ENCODE measurements around the gene TBC1D12. TPM values are rescaled to one million over a fixed set of nuclear protein-coding genes. Genes with fewer than 3 reads are reported as not detected.

TBC1D12 gene
- polyA plus RNA-seq, 1 donor from 2014 or later: 27.9 TPM

GRCh38 chr10:94375374-94375773 is 27.0 kb upstream of the TBC1D12 start:
- H3K9me2 ChIP-seq (ENCODE audit: insufficient read depth, low read length): no peaks in the 10 kb centered on the region
- TF ChIP-seq TAF1 (IDR thresholded peaks at IDR 0.05; ENCODE audit: low read depth): no peak
- TF ChIP-seq MXI1 (conservative IDR thresholded peaks at IDR 0.05; ENCODE audit: poor library complexity, severe bottlenecking): no peak
- TF ChIP-seq RAD21 (conservative IDR thresholded peaks at IDR 0.05): no peak
- no peak for TF ChIP-seq REST (IDR thresholded peaks at IDR 0.05; ENCODE audit: borderline replicate concordance)
- TF ChIP-seq EP300 (conservative IDR thresholded peaks at IDR 0.05; ENCODE audit: poor library complexity, severe bottlenecking): no peak
- TF ChIP-seq, protein P1, sequence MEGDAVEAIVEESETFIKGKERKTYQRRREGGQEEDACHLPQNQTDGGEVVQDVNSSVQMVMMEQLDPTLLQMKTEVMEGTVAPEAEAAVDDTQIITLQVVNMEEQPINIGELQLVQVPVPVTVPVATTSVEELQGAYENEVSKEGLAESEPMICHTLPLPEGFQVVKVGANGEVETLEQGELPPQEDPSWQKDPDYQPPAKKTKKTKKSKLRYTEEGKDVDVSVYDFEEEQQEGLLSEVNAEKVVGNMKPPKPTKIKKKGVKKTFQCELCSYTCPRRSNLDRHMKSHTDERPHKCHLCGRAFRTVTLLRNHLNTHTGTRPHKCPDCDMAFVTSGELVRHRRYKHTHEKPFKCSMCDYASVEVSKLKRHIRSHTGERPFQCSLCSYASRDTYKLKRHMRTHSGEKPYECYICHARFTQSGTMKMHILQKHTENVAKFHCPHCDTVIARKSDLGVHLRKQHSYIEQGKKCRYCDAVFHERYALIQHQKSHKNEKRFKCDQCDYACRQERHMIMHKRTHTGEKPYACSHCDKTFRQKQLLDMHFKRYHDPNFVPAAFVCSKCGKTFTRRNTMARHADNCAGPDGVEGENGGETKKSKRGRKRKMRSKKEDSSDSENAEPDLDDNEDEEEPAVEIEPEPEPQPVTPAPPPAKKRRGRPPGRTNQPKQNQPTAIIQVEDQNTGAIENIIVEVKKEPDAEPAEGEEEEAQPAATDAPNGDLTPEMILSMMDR (IDR thresholded peaks at IDR 0.05; ENCODE audit: poor library complexity, severe bottlenecking): no peak
- no peak for TF ChIP-seq POLR2AphosphoS5 (IDR thresholded peaks at IDR 0.05)
- no peak for TF ChIP-seq EZH2 (IDR thresholded peaks at IDR 0.05; ENCODE audit: borderline replicate concordance, insufficient read depth, low read length, poor library complexity, severe bottlenecking)
- no peak for TF ChIP-seq SMC3 (conservative IDR thresholded peaks at IDR 0.05; ENCODE audit: poor library complexity)

DNA sequence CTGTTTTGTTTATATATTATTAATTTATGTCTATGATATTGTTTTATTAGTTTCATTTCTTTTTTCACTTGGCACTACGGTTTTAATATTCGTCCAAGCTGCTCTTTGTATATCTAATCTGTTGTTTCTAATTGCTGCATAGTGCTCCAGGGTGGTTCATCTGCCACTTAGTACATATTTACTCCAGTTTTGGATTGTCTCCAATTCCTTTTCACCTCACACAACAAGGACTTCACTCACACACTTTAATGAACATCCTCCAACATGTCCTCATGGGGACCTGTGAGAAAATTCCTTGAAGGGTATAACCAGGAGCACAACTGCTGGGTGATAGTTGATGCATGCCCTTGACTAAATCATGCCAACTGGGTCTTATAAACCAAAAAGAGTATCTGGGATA is 25.5 kb upstream of the TBC1D12 start:
- Histone ChIP-seq H3K4me2 (ENCODE audit: low read length) (no peak overlapping the region), H3K79me2 (replicated peaks; ENCODE audit: insufficient read depth, low read length) (no peaks in the 10 kb centered on the region), H3K9ac (ENCODE audit: low read length) (no peak overlapping the region), H3K9me3 (ENCODE audit: low read length) (no peaks in the 10 kb centered on the region), H3K4me3 (ENCODE audit: low read length) (no peak overlapping the region), H2AFZ (ENCODE audit: low read depth, low read length) (no peak overlapping the region), H3K27me3 (ENCODE audit: insufficient read depth, low read depth, low read length) (no peaks in the 10 kb centered on the region), H3F3A (ENCODE audit: insufficient read depth, low read length, poor library complexity, severe bottlenecking) (no peaks in the 10 kb centered on the region), H3K36me3 (ENCODE audit: insufficient read depth, low read length) (no peaks in the 10 kb centered on the region), H3K9me2 (ENCODE audit: insufficient read depth, low read length) (no peaks in the 10 kb centered on the region), H3K27ac (ENCODE audit: low read length) (no peak overlapping the region), H4K20me1 (ENCODE audit: insufficient read depth) (no peaks in the 10 kb centered on the region)
- TF ChIP-seq REST (IDR thresholded peaks at IDR 0.05; ENCODE audit: borderline replicate concordance) (no peak), MXI1 (conservative IDR thresholded peaks at IDR 0.05; ENCODE audit: poor library complexity, severe bottlenecking) (no peak), EZH2 (IDR thresholded peaks at IDR 0.05; ENCODE audit: borderline replicate concordance, insufficient read depth, low read length, poor library complexity, severe bottlenecking) (no peak), SMC3 (conservative IDR thresholded peaks at IDR 0.05; ENCODE audit: poor library complexity) (no peak), TAF1 (IDR thresholded peaks at IDR 0.05; ENCODE audit: low read depth) (no peak), POLR2AphosphoS5 (IDR thresholded peaks at IDR 0.05) (no peak), RAD21 (conservative IDR thresholded peaks at IDR 0.05) (no peak), EP300 (conservative IDR thresholded peaks at IDR 0.05; ENCODE audit: poor library complexity, severe bottlenecking) (no peak)
- TF ChIP-seq, protein P1 (IDR thresholded peaks at IDR 0.05; ENCODE audit: poor library complexity, severe bottlenecking): no peak

More at GRCh38 chr10:94375374-94375773, 27.0 kb upstream of the TBC1D12 start:
- Histone ChIP-seq H3K4me2 (ENCODE audit: low read length) (no peak overlapping the region), H3K4me3 (ENCODE audit: low read length) (no peak overlapping the region), H2AFZ (ENCODE audit: low read depth, low read length) (no peak overlapping the region), H3K9me3 (ENCODE audit: low read length) (no peaks in the 10 kb centered on the region), H3K9ac (ENCODE audit: low read length) (no peak overlapping the region), H3K79me2 (replicated peaks; ENCODE audit: insufficient read depth, low read length) (no peaks in the 10 kb centered on the region), H3K36me3 (ENCODE audit: insufficient read depth, low read length) (no peaks in the 10 kb centered on the region), H3K27ac (ENCODE audit: low read length) (no peak overlapping the region), H3K27me3 (ENCODE audit: insufficient read depth, low read depth, low read length) (no peaks in the 10 kb centered on the region), H4K20me1 (ENCODE audit: insufficient read depth) (no peaks in the 10 kb centered on the region), H3F3A (ENCODE audit: insufficient read depth, low read length, poor library complexity, severe bottlenecking) (no peaks in the 10 kb centered on the region)
